Panc1 (cell line): ENCODE data around the gene GPR84.

Source experiments
- TF ChIP-seq, protein P1 (sequence below): fragments of 450-650 bp; IDR thresholded peaks from 2 replicates; pipeline ENCODE4 v1.5.1; 2017; ENCODE audit warnings: mild to moderate bottlenecking
- TF ChIP-seq, protein P2 (sequence below), 2 experiments: IDR thresholded peaks; 2 replicates each; pipeline ENCODE4 v1.6.1; 2011 to 2012; ENCODE audit warnings: low read depth in 2 of 2, control low read depth in 1 of 2, low read length in 1 of 2, mild to moderate bottlenecking in 1 of 2, moderate library complexity in 1 of 2; ENCODE audit not compliant: insufficient read depth in 1 of 2

DNA sequence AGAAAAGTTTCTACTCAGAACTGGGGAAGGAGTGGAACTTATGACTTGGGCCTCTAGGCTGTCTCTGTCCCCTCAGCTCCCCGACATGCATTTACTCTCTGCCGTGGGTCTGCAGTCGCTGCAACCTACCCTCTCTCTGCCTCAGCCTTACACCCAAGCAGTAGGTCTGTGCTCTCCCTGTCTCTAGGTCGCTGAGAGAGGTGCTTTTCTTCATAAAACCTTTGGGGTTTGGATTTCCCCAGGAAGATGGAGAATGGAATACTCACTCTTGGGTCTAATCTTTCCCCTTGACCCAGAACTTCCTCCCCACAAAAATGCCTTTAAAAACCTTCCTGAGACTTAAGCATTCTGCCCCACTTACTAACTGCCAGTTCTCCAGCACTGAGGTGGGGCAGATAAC lies 12.9 kb downstream of the GPR84 start:
- TF ChIP-seq, protein P1, sequence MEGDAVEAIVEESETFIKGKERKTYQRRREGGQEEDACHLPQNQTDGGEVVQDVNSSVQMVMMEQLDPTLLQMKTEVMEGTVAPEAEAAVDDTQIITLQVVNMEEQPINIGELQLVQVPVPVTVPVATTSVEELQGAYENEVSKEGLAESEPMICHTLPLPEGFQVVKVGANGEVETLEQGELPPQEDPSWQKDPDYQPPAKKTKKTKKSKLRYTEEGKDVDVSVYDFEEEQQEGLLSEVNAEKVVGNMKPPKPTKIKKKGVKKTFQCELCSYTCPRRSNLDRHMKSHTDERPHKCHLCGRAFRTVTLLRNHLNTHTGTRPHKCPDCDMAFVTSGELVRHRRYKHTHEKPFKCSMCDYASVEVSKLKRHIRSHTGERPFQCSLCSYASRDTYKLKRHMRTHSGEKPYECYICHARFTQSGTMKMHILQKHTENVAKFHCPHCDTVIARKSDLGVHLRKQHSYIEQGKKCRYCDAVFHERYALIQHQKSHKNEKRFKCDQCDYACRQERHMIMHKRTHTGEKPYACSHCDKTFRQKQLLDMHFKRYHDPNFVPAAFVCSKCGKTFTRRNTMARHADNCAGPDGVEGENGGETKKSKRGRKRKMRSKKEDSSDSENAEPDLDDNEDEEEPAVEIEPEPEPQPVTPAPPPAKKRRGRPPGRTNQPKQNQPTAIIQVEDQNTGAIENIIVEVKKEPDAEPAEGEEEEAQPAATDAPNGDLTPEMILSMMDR: no peak
- TF ChIP-seq, protein P2, sequence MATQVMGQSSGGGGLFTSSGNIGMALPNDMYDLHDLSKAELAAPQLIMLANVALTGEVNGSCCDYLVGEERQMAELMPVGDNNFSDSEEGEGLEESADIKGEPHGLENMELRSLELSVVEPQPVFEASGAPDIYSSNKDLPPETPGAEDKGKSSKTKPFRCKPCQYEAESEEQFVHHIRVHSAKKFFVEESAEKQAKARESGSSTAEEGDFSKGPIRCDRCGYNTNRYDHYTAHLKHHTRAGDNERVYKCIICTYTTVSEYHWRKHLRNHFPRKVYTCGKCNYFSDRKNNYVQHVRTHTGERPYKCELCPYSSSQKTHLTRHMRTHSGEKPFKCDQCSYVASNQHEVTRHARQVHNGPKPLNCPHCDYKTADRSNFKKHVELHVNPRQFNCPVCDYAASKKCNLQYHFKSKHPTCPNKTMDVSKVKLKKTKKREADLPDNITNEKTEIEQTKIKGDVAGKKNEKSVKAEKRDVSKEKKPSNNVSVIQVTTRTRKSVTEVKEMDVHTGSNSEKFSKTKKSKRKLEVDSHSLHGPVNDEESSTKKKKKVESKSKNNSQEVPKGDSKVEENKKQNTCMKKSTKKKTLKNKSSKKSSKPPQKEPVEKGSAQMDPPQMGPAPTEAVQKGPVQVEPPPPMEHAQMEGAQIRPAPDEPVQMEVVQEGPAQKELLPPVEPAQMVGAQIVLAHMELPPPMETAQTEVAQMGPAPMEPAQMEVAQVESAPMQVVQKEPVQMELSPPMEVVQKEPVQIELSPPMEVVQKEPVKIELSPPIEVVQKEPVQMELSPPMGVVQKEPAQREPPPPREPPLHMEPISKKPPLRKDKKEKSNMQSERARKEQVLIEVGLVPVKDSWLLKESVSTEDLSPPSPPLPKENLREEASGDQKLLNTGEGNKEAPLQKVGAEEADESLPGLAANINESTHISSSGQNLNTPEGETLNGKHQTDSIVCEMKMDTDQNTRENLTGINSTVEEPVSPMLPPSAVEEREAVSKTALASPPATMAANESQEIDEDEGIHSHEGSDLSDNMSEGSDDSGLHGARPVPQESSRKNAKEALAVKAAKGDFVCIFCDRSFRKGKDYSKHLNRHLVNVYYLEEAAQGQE (IDR thresholded peaks at IDR 0.05; ENCODE audit: insufficient read depth in 1 of 2, low read depth in 2 of 2, low read length in 1 of 2): no peak
